Stimulated activated CD8-positive, alpha-beta memory T cell treated with anti-CD3 and anti-CD28 coated beads, Interleukin-2, amount 100 ng/mL, for 48 hours (primary cell): ENCODE measurements around the gene KMT2A.
"Not testable (repeated sequence)": the region's sequence is repeated elsewhere in the genome, so short reads cannot be mapped to it uniquely, and the experiment has no call there.

ENCODE experiments used
- DNase-seq, 2 donors: peaks; one replicate each; pipeline ENCODE4 v3.0.0-alpha.2; 2020; ENCODE audit warnings: low read depth in 2 of 2

The KMT2A gene

DNA sequence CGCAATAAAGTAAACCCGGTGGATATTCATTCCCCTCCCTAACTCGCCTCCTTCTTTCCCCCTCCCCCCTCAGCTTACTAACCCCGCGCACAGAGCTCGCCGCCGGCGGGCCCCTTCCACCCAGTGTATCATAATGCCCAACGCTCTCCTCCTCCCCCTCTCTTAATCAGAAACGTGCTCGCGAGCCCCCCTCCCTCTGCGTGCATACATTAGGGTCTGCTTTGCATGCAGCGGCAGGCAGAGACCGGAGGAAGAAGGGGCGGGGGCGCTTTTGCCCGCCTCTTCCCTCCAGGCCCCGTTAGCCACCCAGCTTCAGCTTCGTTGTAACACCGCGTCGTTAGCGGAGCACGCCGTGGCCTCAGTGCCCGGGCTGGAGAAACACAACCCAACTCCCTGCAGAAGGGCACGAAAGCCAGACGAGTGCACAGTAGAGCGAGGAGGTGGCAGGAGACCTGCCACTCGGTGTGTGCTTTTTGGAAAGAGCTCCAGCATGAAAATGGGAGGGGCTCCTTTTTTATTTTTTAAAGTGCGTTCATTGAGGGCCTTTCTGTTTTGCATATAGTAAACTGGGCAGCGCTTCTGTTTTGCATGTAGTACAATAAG lies 901 bp upstream of the KMT2A start:
- DNase-seq, result peak; percentile 45 to 55

DNA sequence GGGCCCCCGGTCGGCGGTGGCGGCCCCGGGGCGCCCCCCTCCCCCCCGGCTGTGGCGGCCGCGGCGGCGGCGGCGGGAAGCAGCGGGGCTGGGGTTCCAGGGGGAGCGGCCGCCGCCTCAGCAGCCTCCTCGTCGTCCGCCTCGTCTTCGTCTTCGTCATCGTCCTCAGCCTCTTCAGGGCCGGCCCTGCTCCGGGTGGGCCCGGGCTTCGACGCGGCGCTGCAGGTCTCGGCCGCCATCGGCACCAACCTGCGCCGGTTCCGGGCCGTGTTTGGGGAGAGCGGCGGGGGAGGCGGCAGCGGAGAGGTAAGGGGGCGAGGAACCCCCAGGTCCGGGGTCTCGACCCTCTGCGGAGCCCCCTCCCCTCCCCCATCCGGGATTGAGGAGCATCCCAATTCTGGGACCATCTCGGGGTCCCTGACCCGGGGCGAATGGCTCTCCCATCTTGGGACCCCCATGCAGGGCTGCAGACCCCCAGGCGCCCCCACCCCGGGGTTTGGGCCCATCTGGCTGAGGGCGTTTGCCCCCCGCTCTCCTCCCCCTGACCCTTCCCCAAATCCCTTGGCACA lies 431 bp downstream of the KMT2A start:
- DNase-seq, result peak; percentile 21 to 31

DNA sequence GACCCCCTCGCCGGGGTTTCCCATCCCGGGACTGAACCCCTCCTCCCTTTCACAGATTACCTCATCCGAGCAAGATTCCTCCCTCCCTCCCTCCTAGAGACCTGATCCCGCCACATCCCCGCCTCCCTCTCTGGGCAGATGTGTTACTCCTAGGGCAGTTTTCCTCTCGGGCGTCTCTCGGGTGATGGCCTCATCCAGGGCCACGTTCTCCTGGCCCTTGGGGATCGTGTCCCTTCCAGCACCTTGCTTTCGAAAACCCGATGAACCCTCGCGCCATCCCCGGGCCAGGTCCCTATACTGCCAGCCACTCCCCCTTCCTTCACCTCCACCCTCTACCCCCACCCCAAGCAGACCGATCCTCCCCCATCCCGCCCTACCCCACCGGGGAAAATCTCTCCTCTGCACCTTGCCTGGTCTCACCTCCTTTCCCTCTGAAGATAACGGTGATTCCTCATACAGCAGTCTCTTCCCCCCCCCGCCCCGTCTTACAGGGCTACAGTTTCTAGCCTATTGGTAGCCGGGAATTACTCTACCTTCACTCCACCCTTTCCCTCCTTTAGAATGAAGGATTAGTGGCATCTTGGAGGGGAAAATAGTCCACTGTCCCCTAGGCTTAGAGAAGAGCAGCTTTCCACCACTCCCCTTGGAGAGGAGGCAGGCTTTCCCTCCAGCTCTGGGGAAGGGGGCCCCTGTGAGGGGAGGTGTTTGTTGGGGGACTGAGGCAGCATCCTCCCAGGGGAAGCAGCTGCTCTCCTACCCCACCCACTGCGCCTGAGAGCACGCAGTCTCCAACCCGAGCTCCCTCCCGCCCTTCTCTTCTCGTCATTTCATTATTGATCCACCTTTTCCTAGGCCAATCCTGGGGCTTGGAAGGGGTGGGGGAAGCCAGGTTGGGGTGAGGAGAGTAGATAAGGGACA lies 1.2 kb downstream of the KMT2A start:
- DNase-seq, result peak; percentile 32 to 36

DNA sequence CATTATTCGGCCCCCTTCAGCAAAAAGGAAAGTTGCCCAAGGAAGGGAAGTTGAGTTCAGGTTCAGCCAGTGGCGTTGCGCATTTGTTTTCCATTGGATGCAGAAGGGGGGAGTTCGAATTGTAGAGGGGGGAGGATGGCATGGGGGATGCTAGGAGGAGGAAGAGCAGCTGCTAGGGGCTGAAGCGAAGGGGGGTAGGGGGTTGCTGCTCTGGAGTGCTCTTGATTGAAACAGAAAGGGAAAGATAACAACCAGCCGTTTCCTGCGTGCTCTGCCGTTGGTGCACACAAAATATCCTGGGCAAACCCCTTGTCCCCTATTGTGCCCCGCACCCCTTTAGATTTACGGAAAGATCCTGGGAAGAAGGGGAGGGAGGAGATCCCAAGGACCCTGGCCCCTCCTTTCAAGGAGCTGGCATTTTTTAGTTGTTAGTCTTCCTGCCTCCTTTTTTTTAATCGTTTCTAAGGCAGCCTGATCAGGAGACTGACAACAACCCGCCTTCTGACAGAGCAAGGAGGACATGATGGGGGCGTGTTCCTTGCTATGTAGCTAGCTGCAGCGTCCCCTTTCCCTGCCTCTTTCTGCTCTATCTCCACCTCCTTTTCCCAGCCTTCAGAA lies 2.1 kb downstream of the KMT2A start:
- DNase-seq, result peak; percentile 9 to 18

DNA sequence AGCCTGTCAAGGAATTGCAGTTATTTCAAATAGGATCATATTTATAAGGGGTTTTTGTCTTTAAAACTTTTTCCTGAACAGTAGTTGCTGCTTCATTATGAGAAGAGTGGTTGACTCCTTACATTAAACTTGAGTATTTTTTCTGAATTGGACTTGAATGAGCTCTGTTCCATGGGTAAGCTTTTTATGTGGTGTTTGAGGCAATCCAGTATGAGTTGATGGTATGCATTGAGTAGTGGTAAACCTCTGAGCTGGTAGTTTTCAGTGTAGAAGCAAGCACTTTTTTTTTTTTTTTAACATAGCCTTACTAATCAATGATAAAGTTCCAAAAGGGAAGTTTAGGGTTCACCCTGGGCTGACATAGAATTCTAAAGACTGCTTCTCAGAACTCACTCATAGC lies 3.4 kb downstream of the KMT2A start:
- DNase-seq, result no peak

DNA sequence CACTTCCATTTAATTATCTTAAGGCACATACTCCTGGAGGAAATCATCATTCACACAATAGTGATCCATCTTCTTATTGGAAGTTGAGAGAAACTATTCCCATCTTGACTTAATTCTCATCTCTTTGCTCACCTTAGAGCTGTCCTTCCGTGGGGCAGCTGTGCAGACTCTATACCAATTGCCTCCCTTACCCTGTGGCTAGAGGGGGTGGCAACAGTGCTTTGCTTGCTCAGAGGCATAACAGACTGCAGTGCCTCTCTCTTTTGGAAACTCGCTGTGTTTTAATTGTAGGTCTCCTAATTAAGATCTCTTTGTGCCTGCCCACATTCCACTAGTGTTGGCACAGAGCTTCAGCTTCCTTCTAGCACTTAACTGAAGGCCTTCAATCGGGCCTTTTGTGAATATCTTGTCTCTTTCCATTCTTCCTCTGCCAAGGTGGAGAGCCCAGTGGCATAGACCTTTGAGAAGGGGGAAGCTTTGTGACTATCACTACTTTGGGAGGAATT lies 5.5 kb downstream of the KMT2A start:
- no peak for DNase-seq

DNA sequence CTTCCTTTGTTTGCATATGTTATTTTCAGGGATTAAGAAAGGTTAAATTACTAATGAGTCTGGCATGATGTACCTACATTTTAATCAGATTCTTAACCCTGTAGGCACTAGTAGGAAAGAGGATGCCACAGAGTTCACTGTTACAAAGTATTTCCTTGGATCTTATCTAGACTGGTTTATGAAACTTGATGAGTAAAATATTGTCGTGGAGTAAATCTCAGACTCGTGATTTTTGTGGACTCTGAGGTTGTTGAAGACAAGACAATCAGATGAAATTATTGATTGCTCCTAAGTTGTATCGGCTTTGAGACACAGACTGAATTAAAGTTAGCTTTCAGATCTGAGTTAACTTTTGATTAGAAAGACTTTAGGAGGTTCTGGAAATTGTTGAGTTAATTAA lies 6.0 kb downstream of the KMT2A start:
- DNase-seq, result no peak

DNA sequence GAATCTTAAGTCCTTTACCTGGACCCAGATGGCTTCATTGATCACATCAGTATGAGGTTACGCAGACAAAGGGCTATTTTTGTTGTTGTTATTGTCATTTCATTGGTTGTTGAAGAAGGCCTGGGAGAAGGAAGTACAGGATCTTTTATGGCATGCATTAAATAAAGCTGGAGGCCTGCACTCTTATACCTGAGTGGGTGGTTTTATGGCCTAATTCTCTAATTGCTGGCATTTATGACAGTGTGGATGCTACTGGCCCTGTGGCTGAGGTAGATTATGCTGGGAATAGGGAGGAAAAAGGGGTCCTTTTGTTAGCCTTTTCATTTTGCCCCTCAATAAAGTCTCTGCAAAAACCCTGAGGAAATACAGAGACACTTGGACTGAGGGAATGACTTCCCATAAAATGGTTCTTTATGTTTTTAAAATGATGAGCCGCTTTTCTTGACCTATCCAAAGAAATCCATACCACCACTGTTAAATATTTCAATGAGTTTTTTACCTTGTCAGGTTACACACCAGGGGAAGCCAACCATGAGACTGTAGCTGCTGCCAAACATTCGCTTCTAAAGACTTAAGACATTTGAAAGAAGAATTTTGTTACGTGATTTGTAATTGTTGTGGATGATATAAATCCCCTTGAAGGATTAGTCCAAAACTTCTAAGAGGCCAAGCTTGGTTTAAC lies 6.8 kb downstream of the KMT2A start:
- DNase-seq, result no peak

DNA sequence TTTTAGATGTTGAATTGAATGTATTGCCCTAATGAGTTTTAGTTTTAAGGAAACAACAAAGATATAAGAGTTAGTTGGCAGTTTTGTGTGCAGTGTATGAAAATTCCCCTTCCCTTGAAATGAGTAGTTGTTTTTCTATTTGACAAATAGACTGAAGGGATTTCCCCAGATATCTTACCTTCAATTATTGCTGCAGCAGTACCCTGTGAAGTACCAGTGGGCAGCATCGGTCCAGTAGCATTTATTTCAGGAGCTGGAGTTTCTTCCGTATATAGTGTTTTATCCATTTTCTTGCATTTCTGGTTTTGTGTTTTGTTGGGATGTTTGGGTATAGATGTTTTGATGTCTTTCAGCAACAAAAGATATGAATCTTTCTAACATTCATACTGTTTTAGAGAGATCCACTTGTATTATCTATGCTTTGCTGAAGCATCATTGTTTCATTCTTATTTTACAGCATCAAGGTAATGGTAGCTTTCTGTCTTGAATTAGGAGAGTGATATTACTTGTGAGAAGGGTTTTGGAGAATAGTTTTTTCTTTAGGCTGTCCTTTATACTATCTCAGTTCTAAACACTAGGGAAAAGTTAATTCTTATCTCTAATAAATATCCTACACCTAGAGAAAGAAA lies 7.4 kb downstream of the KMT2A start:
- DNase-seq, result no peak

DNA sequence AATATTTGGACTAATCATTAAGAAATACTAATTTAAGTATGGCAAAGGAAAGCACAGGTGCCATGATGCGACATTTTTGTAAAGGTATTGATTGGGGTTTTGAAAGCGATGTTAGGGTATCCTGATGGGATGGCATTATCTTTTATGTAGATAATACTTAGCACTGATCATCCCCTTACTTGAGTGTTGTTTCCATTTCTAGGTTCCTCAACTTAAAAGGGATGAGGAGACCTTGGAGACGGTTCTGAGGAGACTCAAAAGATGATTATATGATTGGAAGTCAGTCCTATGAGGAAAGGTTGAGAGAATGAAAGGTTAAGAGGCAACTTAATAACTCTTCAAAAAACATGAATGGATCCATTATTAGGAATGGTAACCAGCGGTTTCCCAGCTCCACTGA lies 11.1 kb downstream of the KMT2A start:
- DNase-seq, result no peak

DNA sequence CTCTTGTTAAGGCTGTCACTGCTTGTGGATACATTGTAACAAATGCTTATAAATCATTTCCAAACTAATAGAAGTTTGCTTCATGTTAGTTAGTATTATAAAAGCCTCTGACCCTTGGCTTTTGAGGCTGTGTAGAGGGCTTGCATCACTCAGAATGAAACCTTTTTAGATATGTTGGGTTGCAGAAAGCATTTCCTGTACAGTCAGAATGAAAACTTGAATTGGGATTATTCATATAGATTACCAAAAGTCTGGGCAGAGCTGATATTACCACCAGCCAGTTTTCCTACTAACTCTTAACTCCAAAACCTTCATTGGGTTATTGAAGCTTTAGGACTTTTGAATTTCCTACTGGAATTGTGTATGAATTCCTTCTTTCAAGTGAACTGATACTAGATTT lies 12.0 kb downstream of the KMT2A start:
- no peak for DNase-seq

DNA sequence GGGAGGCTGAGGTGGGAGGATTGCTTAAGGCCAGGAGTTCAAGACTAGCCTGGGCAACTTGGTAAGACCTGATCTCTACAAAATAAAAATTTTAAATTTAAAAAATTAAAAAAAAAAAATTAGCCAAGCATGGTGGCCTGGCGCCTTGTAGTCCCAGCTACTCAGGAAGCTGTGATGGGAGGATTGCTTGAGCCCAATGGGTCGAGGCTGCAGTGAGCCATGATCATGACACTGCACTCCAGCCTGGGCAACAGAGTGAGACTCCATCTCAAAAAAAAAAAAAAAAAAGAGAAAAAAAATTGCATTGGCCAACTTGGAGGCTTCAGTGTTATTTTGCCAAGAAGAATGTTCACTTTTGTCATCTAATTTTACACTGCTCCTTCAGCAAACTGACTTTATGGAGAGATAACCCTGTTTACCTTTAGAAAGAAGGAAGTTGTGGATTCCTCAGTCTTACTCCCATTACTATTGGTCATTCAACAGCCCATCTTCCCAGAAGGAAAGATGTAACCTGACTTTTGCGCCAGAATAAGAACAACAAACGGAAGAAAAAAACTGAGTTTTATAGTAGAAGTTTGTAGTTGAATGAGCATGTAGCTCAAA lies 13.1 kb downstream of the KMT2A start:
- DNase-seq, result no peak

DNA sequence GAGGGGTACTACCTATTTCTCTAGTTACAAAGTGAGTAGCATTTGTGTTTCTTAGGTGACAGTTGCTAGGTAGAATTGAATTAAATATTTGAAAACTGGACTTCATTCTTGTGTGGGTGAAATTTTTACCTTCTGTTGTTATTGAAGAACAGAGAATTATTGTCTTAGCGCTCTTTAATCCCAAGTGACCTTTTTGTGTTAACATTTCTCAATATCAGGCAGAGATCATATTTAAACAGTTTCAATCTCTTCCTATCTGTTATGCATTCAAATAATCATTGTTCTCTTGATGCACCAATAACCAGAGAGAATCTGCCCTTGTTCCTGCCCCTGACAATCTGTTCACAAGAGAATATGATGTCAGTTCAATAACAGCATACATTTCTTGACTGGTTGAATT lies 14.2 kb downstream of the KMT2A start:
- no peak for DNase-seq

DNA sequence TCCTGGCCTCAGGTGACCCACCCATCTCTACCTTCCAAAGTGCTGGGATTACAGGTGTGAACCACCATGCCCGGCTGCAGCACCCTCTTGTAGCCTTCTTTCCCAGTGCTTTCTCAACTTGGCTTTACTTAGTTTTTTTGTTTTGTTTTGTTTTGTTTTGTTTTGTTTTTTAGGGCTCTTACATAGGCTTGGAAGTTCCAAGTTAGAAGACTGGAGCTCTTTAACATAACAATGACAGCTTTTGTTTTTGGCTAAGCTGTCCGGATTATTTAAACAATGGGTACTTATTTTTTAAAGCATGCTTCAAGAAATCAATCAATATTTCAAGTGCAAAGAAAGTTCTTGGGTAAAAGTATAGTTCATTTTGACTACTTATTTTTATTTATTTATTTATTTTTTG lies 25.9 kb downstream of the KMT2A start:
- no peak for DNase-seq

DNA sequence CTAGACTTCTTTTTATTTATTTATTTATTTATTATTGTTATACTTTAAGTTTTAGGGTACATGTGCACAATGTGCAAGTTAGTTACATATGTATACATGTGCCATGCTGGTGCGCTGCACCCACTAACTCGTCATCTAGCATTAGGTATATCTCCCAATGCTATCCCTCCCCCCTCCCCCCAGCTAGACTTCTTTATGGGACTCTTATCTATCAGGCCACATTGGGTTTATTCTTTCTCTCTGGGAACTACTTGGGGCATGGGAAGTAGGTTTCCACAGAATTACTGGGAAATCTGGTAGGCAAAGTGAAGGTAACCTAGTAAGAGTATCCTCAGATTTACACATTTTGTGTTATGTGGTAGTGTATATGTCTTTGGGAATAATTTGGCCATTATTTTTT lies 32.7 kb downstream of the KMT2A start:
- not testable (repeated sequence) for DNase-seq

DNA sequence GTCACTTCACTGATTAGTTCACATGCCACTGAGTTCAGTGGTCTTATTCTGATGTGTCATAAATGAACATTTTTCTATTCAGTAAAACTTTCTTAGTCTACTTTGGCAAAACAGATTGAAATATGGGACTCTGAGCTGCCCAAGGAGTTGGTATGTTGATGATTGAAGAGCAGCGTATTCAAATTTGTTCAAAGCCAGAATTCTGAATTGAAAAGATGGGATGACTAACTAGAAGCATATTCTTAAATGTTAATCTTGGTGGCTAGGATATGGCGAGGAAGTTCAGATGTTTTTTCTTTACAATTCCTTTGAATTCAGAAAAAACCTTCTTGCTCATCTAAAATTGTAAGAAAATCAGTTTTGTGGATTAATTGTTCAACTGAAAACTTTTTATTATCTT lies 34.7 kb downstream of the KMT2A start:
- no peak for DNase-seq

DNA sequence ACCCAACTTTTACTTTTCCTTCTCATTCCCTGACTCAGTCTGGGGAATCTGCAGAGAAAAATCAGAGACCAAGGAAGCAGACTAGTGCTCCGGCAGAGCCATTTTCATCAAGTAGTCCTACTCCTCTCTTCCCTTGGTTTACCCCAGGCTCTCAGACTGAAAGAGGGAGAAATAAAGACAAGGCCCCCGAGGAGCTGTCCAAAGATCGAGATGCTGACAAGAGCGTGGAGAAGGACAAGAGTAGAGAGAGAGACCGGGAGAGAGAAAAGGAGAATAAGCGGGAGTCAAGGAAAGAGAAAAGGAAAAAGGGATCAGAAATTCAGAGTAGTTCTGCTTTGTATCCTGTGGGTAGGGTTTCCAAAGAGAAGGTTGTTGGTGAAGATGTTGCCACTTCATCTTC lies 37.2 kb downstream of the KMT2A start:
- no peak for DNase-seq

DNA sequence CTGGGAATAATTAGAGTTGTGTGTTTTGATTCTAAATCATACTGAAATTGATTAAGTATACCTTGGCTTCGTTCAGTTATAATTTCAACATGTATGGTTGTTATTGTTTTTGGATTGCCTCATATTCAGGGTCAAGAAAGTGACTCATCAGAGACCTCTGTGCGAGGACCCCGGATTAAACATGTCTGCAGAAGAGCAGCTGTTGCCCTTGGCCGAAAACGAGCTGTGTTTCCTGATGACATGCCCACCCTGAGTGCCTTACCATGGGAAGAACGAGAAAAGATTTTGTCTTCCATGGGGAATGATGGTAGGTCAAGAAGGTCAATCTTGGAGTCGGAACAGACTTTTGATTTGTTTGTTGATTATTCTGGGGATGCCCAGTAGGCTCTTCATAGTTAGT lies 40.4 kb downstream of the KMT2A start:
- no peak for DNase-seq

DNA sequence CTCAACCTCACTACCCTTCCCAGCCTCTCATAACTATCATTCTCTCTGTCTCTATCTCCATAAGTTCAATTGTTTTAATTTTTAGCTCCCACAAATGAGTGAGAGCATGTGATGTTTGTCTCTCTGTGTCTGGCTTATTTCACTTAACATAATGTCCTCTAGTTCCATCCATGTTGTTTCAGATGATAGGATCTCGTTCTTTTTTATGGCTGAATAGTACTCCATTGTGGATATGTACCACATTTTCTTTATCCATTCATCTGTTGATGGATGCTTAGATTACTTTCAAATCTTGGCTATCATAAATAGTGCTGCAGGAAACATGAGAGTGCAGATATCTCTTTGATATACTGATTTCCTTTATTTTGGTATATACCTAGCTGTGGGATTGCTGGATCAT lies 44.9 kb downstream of the KMT2A start:
- not testable (repeated sequence) for DNase-seq

DNA sequence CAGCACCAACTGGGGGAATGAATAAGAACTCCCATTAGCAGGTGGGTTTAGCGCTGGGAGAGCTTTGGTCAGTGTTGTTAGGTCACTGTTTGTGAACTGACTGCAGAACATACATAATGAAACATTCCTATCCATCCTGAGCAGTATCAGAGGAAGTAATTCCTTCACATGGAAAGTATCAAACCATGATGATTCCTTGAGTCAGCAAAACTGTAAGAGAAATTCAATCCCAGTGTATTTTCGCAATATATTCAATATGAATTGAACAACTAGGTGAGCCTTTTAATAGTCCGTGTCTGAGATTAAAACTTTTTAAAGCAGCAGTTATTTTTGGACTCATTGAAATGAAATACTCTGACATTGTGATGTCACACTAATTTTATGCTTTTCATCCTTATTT lies 48.1 kb downstream of the KMT2A start:
- DNase-seq, result no peak

DNA sequence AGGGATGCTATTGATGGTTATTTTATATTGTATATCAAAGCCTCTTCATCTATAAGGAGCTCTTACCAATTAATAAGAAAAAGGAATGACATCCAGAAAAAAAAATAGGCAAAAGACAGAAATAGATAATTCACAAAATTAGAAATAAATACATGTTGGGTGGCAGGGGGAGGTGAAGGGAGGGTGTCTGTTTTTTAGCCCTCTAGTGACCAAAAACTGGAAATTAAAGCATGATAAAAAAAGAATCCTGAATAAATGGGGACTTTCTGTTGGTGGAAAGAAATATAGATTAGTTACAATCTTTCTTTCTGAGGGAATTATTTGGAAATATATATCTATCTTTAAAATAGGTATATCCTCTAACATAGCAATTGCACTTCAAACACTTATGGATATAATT lies 49.0 kb downstream of the KMT2A start:
- no peak for DNase-seq
